Pancreas (tissue), 10 donors: Measurements from ENCODE around the gene MAST2. TPM values are rescaled to one million over a fixed set of nuclear protein-coding genes. Genes with fewer than 3 reads are reported as not detected.

ENCODE experiments used
- ATAC-seq, 4 donors: fragments of 200-7000 bp; cut with Tn5 transposase; one replicate each; pipeline versions ENCODE4 v1.8.0 to v1.9.1; 2020; ENCODE audit warnings: mild to moderate bottlenecking in 4 of 4, moderate library complexity in 4 of 4
- DNase-seq, 6 donors: peaks; one replicate each; pipeline ENCODE4 v3.0.0-alpha.2; 2020
- FAIRE-seq: peaks from 2 replicates; lab custom pipeline; 2012; peaks lifted over from hg19 to GRCh38; lab: Jason Lieb, UNC
- H3K27ac ChIP-seq, 4 donors: fragments of 200-600 bp; sonication (generic); 1 replicate in 3 of 4; 2 replicates in 1 of 4; pipeline versions ENCODE4 v1.5.0 to v1.8.0; 2020
- H3K27me3 ChIP-seq, 4 donors: fragments of 200-600 bp; one replicate each; pipeline ENCODE4 v1.8.0; 2021
- H3K36me3 ChIP-seq, 3 donors: fragments of 200-600 bp; sonication (generic) in 1 of 3; one replicate each; pipeline versions ENCODE4 v1.5.0 to v1.8.0; 2020 to 2021
- H3K4me1 ChIP-seq, 3 donors: fragments of 200-600 bp; one replicate each; pipeline ENCODE4 v1.8.0; 2021
- H3K4me3 ChIP-seq, 4 donors: fragments of 200-600 bp; sonication (generic) in 2 of 4; one replicate each; pipeline versions ENCODE4 v1.5.0 to v1.8.0; 2020 to 2021
- H3K9me3 ChIP-seq, 4 donors: fragments of 200-600 bp; one replicate each; pipeline ENCODE4 v1.8.0; 2021
- CTCF ChIP-seq, 4 donors: fragments of 200-600 bp; sonication (generic) in 3 of 4; IDR thresholded peaks; one replicate each; pipeline versions ENCODE4 v1.5.0 to v1.8.0; 2021; ENCODE audit warnings: antibody characterized with exemption in 4 of 4
- WGBS, 2 donors: extraction: QIAGEN DNeasy Blood & Tissue Kit; methylation state at CpG; one replicate each; pipeline ENCODE4 v1.1.7; 2013; 5-methylcytosine and 5-hydroxymethylcytosine counted together
- intact Hi-C, 3 donors: fragments of 100-400 bp; cut with DNase I; formaldehyde crosslinking; loops; one replicate each; pipeline versions ENCODE4 v1.11.1 to v1.14.2; 2022
- polyA plus RNA-seq, 2 donors: library from polyadenylated mRNA; stranded (reverse); fragments of 200-250 nt; gene quantifications; one replicate each; pipeline ENCODE4 v1.2.3, GENCODE V29; 2013
- total RNA-seq, 6 donors: library from RNA; stranded (reverse); fragmentation: NEBNext Ultra II Directional in 4 of 6; extraction: Animal tissue kit (Norgen Biotek cat#: 25700) in 4 of 6; gene quantifications; one replicate each; pipeline versions ENCODE4 v1.2.1 to v1.2.4, GENCODE V29; 2021 to 2023
- donor health status: healthy with polysubstance abuse.
- donor health status: DM: no; HTN: no; CAD: no; lungs with moderate emphysema.
- donor health status: DM: no; HTN: no; CAD: no.
- donor health status: control.
- donor health status: control.
- donor health status: Bipolar disorder and iron deficiency.
- donor health status: DM: yes; HTN: yes; CAD: no.
- donor health status: DM: no; HTN: no; CAD: no.
- donor health status: DM: no; HTN: no; CAD: no.
- donor health status: DM: yes; HTN: yes; CAD: no.

MAST2 gene
- total and polyA plus RNA-seq, 8 donors, result 5.1 to 14.5 (median 7.7) TPM

- no peak for FAIRE-seq
- Histone ChIP-seq H3K4me3 (no peak overlapping the region), H3K9me3 (no peaks in the 10 kb centered on the region), H3K27ac (no peak overlapping the region), H3K4me1 (no peaks in the 10 kb centered on the region), H3K27me3 (no peaks in the 10 kb centered on the region), H3K36me3 (peaks cover 0 to 4% (median 0%) of the 10 kb centered on the region in 3 donors)
- ATAC-seq, result no peak
- no peak for TF ChIP-seq CTCF (IDR thresholded peaks at IDR 0.05)
- no peak for DNase-seq
- intact Hi-C loops, result no loop called here
- WGBS, 2 donors, result 94% methylated on average over 6 of the region's 6 CpGs
Measured at GRCh38 chr1:46017876-46018503, 214.6 kb downstream of the MAST2 start.

DNA sequence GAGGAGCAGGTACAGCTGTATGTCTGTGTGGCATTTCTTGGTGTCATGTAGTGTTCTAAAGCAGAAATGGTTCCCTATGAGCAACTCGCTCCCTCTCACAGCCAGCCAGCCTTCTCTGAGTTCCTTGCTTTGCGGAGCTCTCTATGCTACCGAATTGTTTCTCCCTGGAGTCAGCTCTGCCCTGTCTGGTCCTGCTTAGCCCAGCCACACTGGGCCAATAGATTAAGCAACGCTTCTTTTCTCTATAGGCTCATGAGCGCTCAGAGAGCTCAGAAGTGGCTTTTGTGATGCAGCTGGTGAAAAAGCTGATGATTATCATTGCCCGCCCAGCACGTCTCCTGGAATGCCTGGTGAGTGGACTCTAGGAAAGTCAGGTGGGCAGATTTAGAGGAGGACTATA lies 215.9 kb downstream of the MAST2 start:
- Histone ChIP-seq H3K27ac (no peak overlapping the region), H3K4me1 (no peaks in the 10 kb centered on the region), H3K4me3 (no peak overlapping the region), H3K9me3 (no peaks in the 10 kb centered on the region), H3K27me3 (no peaks in the 10 kb centered on the region), H3K36me3 (peaks cover 0 to 4% (median 0%) of the 10 kb centered on the region in 3 donors)
- DNase-seq (no peak), FAIRE-seq (no peak), ATAC-seq (no peak)
- TF ChIP-seq CTCF (IDR thresholded peaks at IDR 0.05), result no peak
- intact Hi-C loops, result no loop called here
- 95 to 96% methylated on average over 7 of the region's 7 CpGs for WGBS, 2 donors

DNA sequence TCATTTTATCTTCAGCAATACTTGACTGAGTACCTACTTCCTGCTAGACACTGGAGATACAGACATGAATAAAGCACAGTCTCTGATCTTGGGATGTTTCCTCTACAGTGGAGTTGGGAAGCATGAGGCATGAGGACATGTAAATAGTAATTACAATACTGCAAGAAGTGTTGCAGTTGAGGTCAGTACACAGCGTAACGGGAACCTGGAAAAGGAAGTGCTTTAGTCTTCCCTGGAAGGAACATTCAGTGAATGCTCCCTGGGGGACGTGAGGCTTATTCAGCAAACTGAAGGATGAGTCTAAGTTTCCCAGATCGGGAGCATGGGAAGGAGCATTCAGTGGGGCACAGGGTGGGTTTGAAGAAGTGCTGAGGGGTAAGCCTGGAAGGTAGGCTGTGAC lies 216.6 kb downstream of the MAST2 start:
- no peaks in the 10 kb centered on the region for H3K4me1 ChIP-seq
- H3K4me3 ChIP-seq, result no peak overlapping the region
- peaks cover 0 to 4% (median 0%) of the 10 kb centered on the region in 3 donors for H3K36me3 ChIP-seq
- no peaks in the 10 kb centered on the region for H3K9me3 ChIP-seq
- no peak for DNase-seq
- 82 to 83% methylated on average over 4 of the region's 4 CpGs for WGBS, 2 donors
- FAIRE-seq, result no peak
- TF ChIP-seq CTCF (IDR thresholded peaks at IDR 0.05), result no peak
- intact Hi-C loops, result no loop called here
- no peak for ATAC-seq
- no peaks in the 10 kb centered on the region for H3K27me3 ChIP-seq
- H3K27ac ChIP-seq, result no peak overlapping the region

DNA sequence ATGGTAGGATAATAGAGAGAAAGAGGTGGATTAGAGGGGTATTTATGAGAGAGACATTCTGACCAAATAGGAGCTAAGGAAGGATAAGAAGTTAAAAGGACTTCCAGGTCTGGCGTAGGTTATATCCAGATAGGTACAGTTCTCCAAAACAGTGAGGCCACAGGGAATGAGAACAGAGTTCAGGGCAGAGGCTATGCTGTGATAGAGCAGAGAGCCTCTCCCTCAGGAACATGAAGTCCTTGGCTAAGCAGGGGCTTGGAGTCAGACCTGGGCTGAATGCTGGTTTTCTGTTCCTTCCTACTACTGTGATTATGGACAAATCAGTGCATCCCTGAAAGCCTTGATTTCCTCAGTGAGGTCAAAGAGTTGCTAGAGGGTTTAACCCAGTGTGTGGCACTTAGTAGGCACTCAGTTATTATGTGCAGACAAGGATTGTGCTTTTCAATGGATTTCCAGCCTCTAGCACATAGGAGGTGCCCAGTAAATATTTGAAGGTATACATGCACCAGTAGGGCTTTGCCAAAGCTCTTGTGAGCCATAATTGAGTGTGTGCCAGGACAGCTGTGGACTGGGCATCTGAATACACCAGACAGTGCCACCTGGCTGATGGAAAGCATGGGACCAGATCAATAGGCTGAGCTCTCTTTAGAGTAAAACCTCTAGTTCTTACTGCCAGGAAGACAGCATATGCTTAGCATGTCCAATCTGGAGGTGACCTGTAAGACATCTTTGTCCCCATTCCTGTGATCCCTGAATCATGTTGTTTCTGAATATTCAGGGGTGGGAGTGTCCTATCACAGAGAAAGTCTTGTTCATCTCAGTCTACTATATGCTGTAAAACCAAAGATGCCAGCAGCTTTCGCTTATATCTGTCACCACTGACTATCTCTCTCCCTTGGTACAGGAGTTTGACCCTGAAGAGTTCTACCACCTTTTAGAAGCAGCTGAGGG lies 217.9 kb downstream of the MAST2 start:
- TF ChIP-seq CTCF (IDR thresholded peaks at IDR 0.05), result no peak
- no peak for DNase-seq
- H3K4me1 ChIP-seq, result no peaks in the 10 kb centered on the region
- WGBS, 2 donors, result 96 to 98% methylated on average over 2 of the region's 2 CpGs
- no peak for FAIRE-seq
- no peak overlapping the region for H3K4me3 ChIP-seq
- no peaks in the 10 kb centered on the region for H3K9me3 ChIP-seq
- intact Hi-C loops, result no loop called here
- no peak for ATAC-seq
- H3K27me3 ChIP-seq, result no peaks in the 10 kb centered on the region
- peaks cover 0 to 4% (median 0%) of the 10 kb centered on the region in 3 donors for H3K36me3 ChIP-seq
- no peak overlapping the region for H3K27ac ChIP-seq
